Ishikawa (cell line): ENCODE results near the gene VRK2.

Experiments
- CEBPB ChIP-seq: IDR thresholded peaks from 2 replicates; pipeline ENCODE4 v1.6.1; 2012
- CREB1 ChIP-seq: IDR thresholded peaks from 2 replicates; pipeline ENCODE4 v1.6.1; 2012; ENCODE audit warnings: low read depth
- EGR1 ChIP-seq: IDR thresholded peaks from 2 replicates; pipeline ENCODE4 v1.6.1; 2012
- EP300 ChIP-seq: IDR thresholded peaks from 2 replicates; pipeline ENCODE4 v1.6.1; 2012; ENCODE audit warnings: borderline replicate concordance
- FOXM1 ChIP-seq: IDR thresholded peaks from 2 replicates; pipeline ENCODE4 v1.6.1; 2012; ENCODE audit warnings: low read depth, borderline replicate concordance
- NFIC ChIP-seq: IDR thresholded peaks from 2 replicates; pipeline ENCODE4 v1.6.1; 2012
- RAD21 ChIP-seq: IDR thresholded peaks from 2 replicates; pipeline ENCODE4 v1.6.1; 2012; ENCODE audit warnings: low read depth
- TAF1 ChIP-seq: IDR thresholded peaks from 2 replicates; pipeline ENCODE4 v1.6.1; 2012; ENCODE audit warnings: low read depth, mild to moderate bottlenecking
- TCF12 ChIP-seq: IDR thresholded peaks from 2 replicates; pipeline ENCODE4 v1.6.1; 2012; ENCODE audit warnings: low read depth
- TEAD4 ChIP-seq: IDR thresholded peaks from 2 replicates; pipeline ENCODE4 v1.6.1; 2012
- YY1 ChIP-seq: IDR thresholded peaks from 2 replicates; pipeline ENCODE4 v1.6.1; 2012; ENCODE audit warnings: low read depth
- ZBTB7A ChIP-seq: IDR thresholded peaks from 2 replicates; pipeline ENCODE4 v1.6.1; 2012; ENCODE audit warnings: low read depth
- TF ChIP-seq, protein P1 (sequence below): IDR thresholded peaks from 2 replicates; pipeline ENCODE4 v1.6.1; 2012
- TF ChIP-seq, protein P2 (sequence below): IDR thresholded peaks from 2 replicates; pipeline ENCODE4 v1.6.1; 2012; ENCODE audit warnings: low read depth, mild to moderate bottlenecking
- TF ChIP-seq, protein P3 (sequence below): IDR thresholded peaks from 2 replicates; pipeline ENCODE4 v1.6.1; 2012

Gene VRK2

DNA sequence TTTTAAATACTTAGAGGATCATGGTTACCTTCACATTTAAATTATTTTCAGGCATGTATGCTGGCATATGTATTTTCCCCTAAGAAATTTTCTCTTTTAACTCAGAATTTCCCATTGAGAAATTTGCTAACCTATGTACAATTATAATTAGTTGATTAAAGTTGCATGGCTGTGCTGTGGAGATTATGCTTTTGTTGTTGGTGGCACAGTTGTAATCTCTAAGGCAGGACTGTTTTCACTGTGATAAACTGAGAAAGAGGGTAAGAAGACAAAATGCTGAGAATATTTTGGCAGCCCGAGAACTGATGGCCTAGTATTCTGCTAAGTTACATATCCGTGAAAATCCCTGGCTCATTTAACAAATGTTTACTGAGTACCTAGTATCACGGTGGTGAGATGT, 1.4 kb downstream of the VRK2 start:
- TF ChIP-seq EP300 (no peak), CREB1 (no peak), TAF1 (no peak), TCF12 (no peak), RAD21 (no peak), ZBTB7A (no peak)
- TF ChIP-seq, protein P1, sequence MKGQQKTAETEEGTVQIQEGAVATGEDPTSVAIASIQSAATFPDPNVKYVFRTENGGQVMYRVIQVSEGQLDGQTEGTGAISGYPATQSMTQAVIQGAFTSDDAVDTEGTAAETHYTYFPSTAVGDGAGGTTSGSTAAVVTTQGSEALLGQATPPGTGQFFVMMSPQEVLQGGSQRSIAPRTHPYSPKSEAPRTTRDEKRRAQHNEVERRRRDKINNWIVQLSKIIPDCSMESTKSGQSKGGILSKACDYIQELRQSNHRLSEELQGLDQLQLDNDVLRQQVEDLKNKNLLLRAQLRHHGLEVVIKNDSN, result no peak
- TF ChIP-seq, protein P2, sequence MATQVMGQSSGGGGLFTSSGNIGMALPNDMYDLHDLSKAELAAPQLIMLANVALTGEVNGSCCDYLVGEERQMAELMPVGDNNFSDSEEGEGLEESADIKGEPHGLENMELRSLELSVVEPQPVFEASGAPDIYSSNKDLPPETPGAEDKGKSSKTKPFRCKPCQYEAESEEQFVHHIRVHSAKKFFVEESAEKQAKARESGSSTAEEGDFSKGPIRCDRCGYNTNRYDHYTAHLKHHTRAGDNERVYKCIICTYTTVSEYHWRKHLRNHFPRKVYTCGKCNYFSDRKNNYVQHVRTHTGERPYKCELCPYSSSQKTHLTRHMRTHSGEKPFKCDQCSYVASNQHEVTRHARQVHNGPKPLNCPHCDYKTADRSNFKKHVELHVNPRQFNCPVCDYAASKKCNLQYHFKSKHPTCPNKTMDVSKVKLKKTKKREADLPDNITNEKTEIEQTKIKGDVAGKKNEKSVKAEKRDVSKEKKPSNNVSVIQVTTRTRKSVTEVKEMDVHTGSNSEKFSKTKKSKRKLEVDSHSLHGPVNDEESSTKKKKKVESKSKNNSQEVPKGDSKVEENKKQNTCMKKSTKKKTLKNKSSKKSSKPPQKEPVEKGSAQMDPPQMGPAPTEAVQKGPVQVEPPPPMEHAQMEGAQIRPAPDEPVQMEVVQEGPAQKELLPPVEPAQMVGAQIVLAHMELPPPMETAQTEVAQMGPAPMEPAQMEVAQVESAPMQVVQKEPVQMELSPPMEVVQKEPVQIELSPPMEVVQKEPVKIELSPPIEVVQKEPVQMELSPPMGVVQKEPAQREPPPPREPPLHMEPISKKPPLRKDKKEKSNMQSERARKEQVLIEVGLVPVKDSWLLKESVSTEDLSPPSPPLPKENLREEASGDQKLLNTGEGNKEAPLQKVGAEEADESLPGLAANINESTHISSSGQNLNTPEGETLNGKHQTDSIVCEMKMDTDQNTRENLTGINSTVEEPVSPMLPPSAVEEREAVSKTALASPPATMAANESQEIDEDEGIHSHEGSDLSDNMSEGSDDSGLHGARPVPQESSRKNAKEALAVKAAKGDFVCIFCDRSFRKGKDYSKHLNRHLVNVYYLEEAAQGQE, result no peak
- TF ChIP-seq, protein P3, sequence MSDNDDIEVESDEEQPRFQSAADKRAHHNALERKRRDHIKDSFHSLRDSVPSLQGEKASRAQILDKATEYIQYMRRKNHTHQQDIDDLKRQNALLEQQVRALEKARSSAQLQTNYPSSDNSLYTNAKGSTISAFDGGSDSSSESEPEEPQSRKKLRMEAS, result no peak

DNA sequence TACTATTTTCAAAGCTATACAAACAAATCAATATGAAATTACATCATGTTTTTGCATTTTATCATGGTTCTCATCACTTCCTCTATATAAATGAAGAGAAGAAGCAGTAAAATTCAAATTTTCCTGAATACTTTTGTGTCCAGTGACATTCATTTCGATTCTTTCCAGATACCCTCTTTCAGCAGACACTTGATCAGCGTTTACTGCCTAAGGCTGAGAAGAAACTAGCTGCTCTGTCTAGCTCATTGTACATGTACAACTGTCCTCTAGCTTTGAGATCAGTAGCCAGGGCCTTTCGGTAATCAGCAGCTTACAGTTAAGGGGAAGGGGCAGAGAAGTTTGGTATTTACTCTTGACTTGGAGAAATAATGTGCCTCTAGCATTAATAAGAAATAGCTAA, 4.8 kb downstream of the VRK2 start:
- no peak for TF ChIP-seq CEBPB
- TF ChIP-seq EGR1, result no peak
- no peak for TF ChIP-seq TCF12
- TF ChIP-seq, protein P1, result no peak
- TF ChIP-seq RAD21, result no peak
- TF ChIP-seq TAF1, result no peak
- no peak for TF ChIP-seq YY1
- TF ChIP-seq, protein P2, result no peak
- TF ChIP-seq NFIC, result no peak
- TF ChIP-seq EP300, result no peak
- TF ChIP-seq, protein P3, result no peak
- no peak for TF ChIP-seq TEAD4
- TF ChIP-seq FOXM1, result no peak
- no peak for TF ChIP-seq ZBTB7A

DNA sequence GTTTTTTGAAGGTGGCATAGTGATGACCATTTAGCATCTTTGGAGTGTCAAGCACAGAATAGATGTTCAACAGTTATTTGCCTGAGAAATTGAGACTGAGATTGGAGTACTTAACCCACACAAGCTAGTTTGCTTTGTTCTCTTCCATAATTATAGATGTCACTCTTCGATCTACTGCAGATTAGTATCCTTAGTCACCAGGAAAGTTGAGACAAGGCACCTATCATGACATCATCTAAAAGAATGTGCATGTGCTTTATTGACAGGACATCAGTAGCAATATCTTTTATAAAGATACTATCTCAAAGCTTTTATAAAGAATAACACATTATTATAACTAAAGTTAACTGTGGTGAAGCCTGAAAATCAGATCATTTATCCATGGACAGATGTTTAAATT, 6.4 kb downstream of the VRK2 start:
- TF ChIP-seq YY1 (no peak), CREB1 (no peak), RAD21 (no peak), EGR1 (no peak), CEBPB (no peak), TEAD4 (no peak), FOXM1 (no peak), ZBTB7A (no peak), TCF12 (no peak)
- TF ChIP-seq, protein P2, result no peak
- TF ChIP-seq, protein P1, result no peak
- TF ChIP-seq, protein P3, result no peak

DNA sequence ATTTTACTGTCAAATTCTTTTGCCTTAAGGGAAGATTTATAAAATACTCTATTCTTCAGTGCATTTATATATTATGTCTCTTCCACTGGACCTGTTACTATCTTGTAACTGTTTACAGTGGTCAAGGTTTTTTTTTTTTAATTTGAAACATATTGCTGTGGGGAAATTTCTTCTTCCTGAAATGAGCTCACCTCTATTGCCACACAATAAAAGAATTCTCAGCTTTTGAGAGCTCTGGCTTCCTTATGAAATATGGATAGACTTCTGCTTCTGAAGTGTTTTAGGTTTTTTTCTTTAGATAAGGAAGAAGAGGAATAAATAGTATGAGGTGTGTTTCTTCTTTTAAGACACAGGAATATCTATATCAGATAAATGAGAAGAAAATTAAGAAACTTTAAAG, 7.7 kb downstream of the VRK2 start:
- no peak for TF ChIP-seq ZBTB7A
